HL-60 (cell line): ENCODE data around the gene MAP2K5.

ENCODE experiments used
- DNase-seq, 2 experiments: peaks; one replicate each; pipeline ENCODE4 v3.0.0-alpha.2; 2010 to 2020; ENCODE audit warnings: low read depth in 1 of 2, low spot score in 1 of 2
- H3K27ac ChIP-seq: fragments of 250-450 bp; sonication (Bioruptor Pico); replicated peaks from 2 replicates; pipeline ENCODE4 v1.5.1; 2020; ENCODE audit warnings: mild to moderate bottlenecking, moderate library complexity
- H3K27me3 ChIP-seq: fragments of 250-450 bp; sonication (Bioruptor Pico); 2 replicates; pipeline ENCODE4 v1.5.1; 2021; ENCODE audit warnings: mild to moderate bottlenecking, moderate library complexity; ENCODE audit not compliant: insufficient read depth, poor library complexity, severe bottlenecking
- H3K4me3 ChIP-seq: replicated peaks from 2 replicates; pipeline ENCODE4 v1.5.1; 2011; ENCODE audit warnings: mild to moderate bottlenecking, control low read depth, low read length; ENCODE audit not compliant: insufficient read depth
- CTCF ChIP-seq: IDR thresholded peaks from one replicate; pipeline ENCODE4 v1.5.1; 2011; ENCODE audit warnings: low read length, control low read depth, inconsistent platforms; ENCODE audit not compliant: insufficient read depth
- GABPA ChIP-seq: IDR thresholded peaks from 2 replicates; pipeline ENCODE4 v1.6.1; 2012; ENCODE audit warnings: low read depth
- POLR2AphosphoS5 ChIP-seq: IDR thresholded peaks from 2 replicates; pipeline ENCODE4 v1.6.1; 2012; ENCODE audit warnings: low read depth
- REST ChIP-seq: IDR thresholded peaks from 2 replicates; pipeline ENCODE4 v1.6.1; 2012; ENCODE audit warnings: low read depth; ENCODE audit not compliant: insufficient replicate concordance
- SPI1 ChIP-seq: IDR thresholded peaks from 2 replicates; pipeline ENCODE4 v1.6.1; 2012; ENCODE audit warnings: low read depth, mild to moderate bottlenecking, borderline replicate concordance

Gene MAP2K5

DNA sequence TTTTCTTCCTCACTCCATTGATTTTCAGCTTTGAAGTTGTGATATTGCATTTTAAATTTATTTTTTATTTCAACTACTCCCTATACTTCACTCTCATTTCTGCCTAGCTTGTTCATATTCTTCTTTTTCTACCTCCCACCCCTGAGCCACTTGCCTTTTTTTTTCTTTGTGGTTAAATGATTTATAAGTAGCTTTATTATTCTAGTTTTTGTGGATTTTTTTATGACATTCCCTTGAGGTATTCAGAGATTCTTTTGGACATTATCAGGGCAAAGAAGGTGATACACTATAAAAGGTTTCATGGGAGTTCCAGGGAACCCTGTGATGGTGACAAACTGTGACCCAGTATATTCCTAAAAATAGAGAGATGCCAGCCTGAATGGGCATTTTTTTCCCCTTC is 18.3 kb upstream of the MAP2K5 start:
- H3K27me3 ChIP-seq: no peaks in the 10 kb centered on the region
- no peak for TF ChIP-seq SPI1
- TF ChIP-seq GABPA: no peak
- TF ChIP-seq CTCF: no peak
- TF ChIP-seq POLR2AphosphoS5: no peak
- TF ChIP-seq REST: no peak
- no peak overlapping the region for H3K27ac ChIP-seq
- no peak for DNase-seq
- no peak overlapping the region for H3K4me3 ChIP-seq

DNA sequence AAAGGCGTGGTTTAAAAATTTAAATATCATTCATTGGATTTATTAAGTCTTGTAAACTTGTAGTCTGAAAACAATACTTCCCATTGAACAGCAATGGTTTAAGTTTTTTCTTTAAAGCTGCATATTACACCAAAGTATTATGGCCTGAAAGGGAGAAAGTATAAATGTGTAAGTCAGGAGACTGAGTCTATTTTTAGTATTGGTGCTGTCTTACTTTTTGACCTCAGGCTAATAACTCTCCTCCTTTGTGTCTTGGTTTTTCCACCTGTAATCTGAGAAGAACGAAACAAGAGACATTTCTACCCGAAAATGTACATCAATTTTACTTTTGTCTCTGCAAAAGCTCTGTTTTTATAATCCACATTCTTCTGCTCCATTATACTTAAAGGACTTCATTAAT is 14.0 kb upstream of the MAP2K5 start:
- TF ChIP-seq REST: no peak
- no peak for TF ChIP-seq CTCF
- no peak for TF ChIP-seq SPI1
- Histone ChIP-seq H3K4me3 (no peak overlapping the region), H3K27ac (no peak overlapping the region), H3K27me3 (no peaks in the 10 kb centered on the region)
- DNase-seq: no peak

- H3K4me3 ChIP-seq: no peak overlapping the region
- H3K27me3 ChIP-seq: no peaks in the 10 kb centered on the region
- DNase-seq: peak in 1 of 2 experiments; percentile 27
- TF ChIP-seq CTCF: no peak
- no peak for TF ChIP-seq REST
- no peak for TF ChIP-seq POLR2AphosphoS5
- no peak for TF ChIP-seq SPI1
- TF ChIP-seq GABPA: no peak
- no peak overlapping the region for H3K27ac ChIP-seq
These were observed 11.1 kb upstream of the MAP2K5 start for GRCh38 chr15:67531379-67531914.
